K562 (cell line): ENCODE results near the gene HSPH1. TPM values are rescaled to one million over a fixed set of nuclear protein-coding genes. Genes with fewer than 3 reads are reported as not detected.

Experiments
- ATAC-seq: fragments of 200-7000 bp; cut with Tn5 transposase; 3 replicates; pipeline ENCODE4 v1.9.1; 2020; ENCODE audit warnings: moderate library complexity
- BruUV-seq: library from RNA; stranded (reverse); fragments of 400-500 nt; replicated peaks from 2 replicates; lab custom pipeline; 2021; lab: Mats Ljungman, UMichigan
- CTCF ChIA-PET: fragments of 300-600 bp; formaldehyde crosslinking; extraction: SDS; loops from one replicate; lab custom pipeline; 2021; ENCODE audit warnings: low intra/inter-chr PET ratio; lab: Yijun Ruan, JAX
- POLR2A ChIA-PET: fragments of 300-600, 350-650 bp; sonication (Branson Sonifier 250); formaldehyde crosslinking; extraction: SDS; loops from one replicate; lab custom pipeline; 2021; ENCODE audit warnings: antibody characterized with exemption, inconsistent platforms; lab: Yijun Ruan, JAX
- DNase-seq, 4 experiments: peaks; one replicate each; pipeline versions ENCODE4 v3.0.0 to v3.0.0-alpha.2; 2011 to 2018; ENCODE audit warnings: low spot score in 3 of 4, mixed read lengths in 3 of 4; ENCODE audit errors: extremely low read depth in 1 of 4
- FAIRE-seq: peaks from 2 replicates; lab custom pipeline; 2011; peaks lifted over from hg19 to GRCh38; lab: Jason Lieb, UNC
- H2AFZ ChIP-seq: 2 replicates; pipeline ENCODE4 v1.6.0; 2011; ENCODE audit warnings: low read depth, low read length, control low read depth, inconsistent platforms
- H3K27ac ChIP-seq: fragments of 200-600 bp; 3 replicates; pipeline ENCODE4 v1.8.0; 2011; ENCODE audit warnings: low read depth, mild to moderate bottlenecking, control low read depth, inconsistent platforms, low read length, moderate library complexity, mixed read lengths; ENCODE audit errors: extremely low read depth
- H3K27me3 ChIP-seq, 2 experiments: fragments of 300-600 bp in 1 of 2; 2 replicates in 1 of 2; 3 replicates in 1 of 2; pipeline versions ENCODE4 v1.6.0 to v1.8.0; 2011; ENCODE audit warnings: inconsistent platforms in 2 of 2, low read length in 2 of 2, mild to moderate bottlenecking in 1 of 2, mixed read lengths in 1 of 2, moderate library complexity in 1 of 2; ENCODE audit not compliant: control insufficient read depth in 2 of 2, insufficient read depth in 2 of 2
- H3K36me3 ChIP-seq: fragments of 300-600 bp; 3 replicates; pipeline ENCODE4 v1.8.0; 2011; ENCODE audit warnings: mild to moderate bottlenecking, low read length, inconsistent platforms; ENCODE audit not compliant: control insufficient read depth, insufficient read depth
- H3K4me1 ChIP-seq, 2 experiments: fragments of 200-600 bp in 1 of 2; replicated peaks in 1 of 2; 2 replicates in 1 of 2; 3 replicates in 1 of 2; pipeline versions ENCODE4 v1.5.1 to v1.8.0; 2011; ENCODE audit warnings: inconsistent platforms in 2 of 2, low read length in 2 of 2, mild to moderate bottlenecking in 1 of 2, mixed read lengths in 1 of 2, moderate library complexity in 1 of 2; ENCODE audit not compliant: control insufficient read depth in 2 of 2, insufficient read depth in 2 of 2
- H3K4me2 ChIP-seq: 2 replicates; pipeline ENCODE4 v1.6.1; 2011; ENCODE audit warnings: low read length, control low read depth, inconsistent platforms, mixed read lengths; ENCODE audit not compliant: insufficient read depth
- H3K4me3 ChIP-seq: fragments of 200-600 bp; sonication (generic), shearing (Covaris generic); 2 replicates; pipeline ENCODE4 v1.5.1; 2016; ENCODE audit warnings: control low read depth, inconsistent platforms
- H3K79me2 ChIP-seq: fragments of 200-600 bp; 3 replicates; pipeline ENCODE4 v1.8.0; 2011; ENCODE audit warnings: low read length, inconsistent platforms; ENCODE audit not compliant: control insufficient read depth, insufficient read depth
- H3K9ac ChIP-seq, 2 experiments: 2 replicates each; pipeline versions ENCODE4 v1.6.0 to v1.6.1; 2011; ENCODE audit warnings: low read depth in 2 of 2, low read length in 2 of 2, control low read depth in 1 of 2, inconsistent platforms in 1 of 2, mild to moderate bottlenecking in 1 of 2, mixed read lengths in 1 of 2; ENCODE audit not compliant: insufficient read depth in 1 of 2
- H3K9me1 ChIP-seq: one replicate; pipeline ENCODE4 v1.6.0; 2011; ENCODE audit warnings: inconsistent platforms, mild to moderate bottlenecking, low read length, moderate library complexity; ENCODE audit not compliant: control insufficient read depth, insufficient read depth
- H3K9me3 ChIP-seq: replicated peaks from 2 replicates; pipeline ENCODE4 v1.5.1; 2011; ENCODE audit warnings: low read depth, low read length, inconsistent platforms; ENCODE audit not compliant: control insufficient read depth, insufficient read depth
- H4K20me1 ChIP-seq: replicated peaks from 2 replicates; pipeline ENCODE4 v1.6.1; 2011; ENCODE audit warnings: low read length, inconsistent platforms, mixed read lengths; ENCODE audit not compliant: control insufficient read depth, insufficient read depth
- CEBPB ChIP-seq: fragments of 450-650 bp; IDR thresholded peaks from 2 replicates; pipeline ENCODE4 v1.6.1; 2016; ENCODE audit warnings: missing genetic modification characterization, missing compliant biosample characterization
- CEBPG ChIP-seq, 3 experiments: fragments of 200-800 bp in 1 of 3; sonication (Bioruptor generic) in 1 of 3; sonication (generic) in 1 of 3; formaldehyde crosslinking in 1 of 3; IDR thresholded peaks in 2 of 3; conservative IDR thresholded peaks in 1 of 3; 2 replicates each; pipeline versions ENCODE4 v1.6.1 to v1.8.0; 2016 to 2022; ENCODE audit warnings: missing compliant biosample characterization in 2 of 3, missing genetic modification characterization in 2 of 3, mild to moderate bottlenecking in 1 of 3, missing genetic modification reagents in 1 of 3
- CTCFL ChIP-seq: IDR thresholded peaks from 2 replicates; pipeline ENCODE4 v1.6.1; 2011; ENCODE audit warnings: borderline replicate concordance, low read depth, mild to moderate bottlenecking, moderate library complexity, low read length; ENCODE audit not compliant: insufficient read depth, poor library complexity, severe bottlenecking
- HDAC2 ChIP-seq: fragments of 450-650 bp; IDR thresholded peaks from 2 replicates; pipeline ENCODE4 v1.6.1; 2016; ENCODE audit warnings: mild to moderate bottlenecking
- SIX5 ChIP-seq, 2 experiments: IDR thresholded peaks; 2 replicates each; pipeline ENCODE4 v1.6.1; 2011; ENCODE audit warnings: low read length in 2 of 2, borderline replicate concordance in 1 of 2, low read depth in 1 of 2, mild to moderate bottlenecking in 1 of 2, moderate library complexity in 1 of 2; ENCODE audit not compliant: insufficient read depth in 1 of 2
- ZNF174 ChIP-seq: fragments of 250-450 bp; sonication (Bioruptor Pico); IDR thresholded peaks from 2 replicates; pipeline ENCODE4 v1.4.0; 2020; ENCODE audit warnings: mild to moderate bottlenecking
- ZNF75A ChIP-seq: fragments of 450-650 bp; formaldehyde crosslinking; IDR thresholded peaks from 2 replicates; pipeline ENCODE4 v1.4.0; 2020; ENCODE audit warnings: mild to moderate bottlenecking
- ZNF764 ChIP-seq: fragments of 250-450 bp; sonication (Bioruptor Pico); IDR thresholded peaks from 2 replicates; pipeline ENCODE4 v1.4.0; 2020; ENCODE audit warnings: low read depth, mild to moderate bottlenecking, moderate library complexity
- WGBS: fragments of 100-300 bp; shearing (Covaris generic); methylation state at CpG from one replicate; pipeline ENCODE4 v1.1.6; 2016; ENCODE audit warnings: low coverage, mixed read lengths; ENCODE audit not compliant: insufficient coverage; ENCODE audit errors: missing lambda C conversion rate; 5-methylcytosine and 5-hydroxymethylcytosine counted together
- in situ Hi-C: fragments of 300-500 bp; cut with MboI; formaldehyde crosslinking; loops from 4 replicates; pipeline ENCODE4 v1.15.0; 2018; ENCODE audit warnings: inconsistent platforms, mixed read lengths
- intact Hi-C: fragments of 100-400 bp; cut with micrococcal nuclease; formaldehyde crosslinking; loops from 2 replicates; pipeline ENCODE4 v1.14.2; 2022
- polyA plus RNA-seq, 8 experiments: library from polyadenylated mRNA; depleted of rRNA in 4 of 8; stranded (reverse) in 5 of 8; unstranded in 3 of 8; fragments of >200 nt; fragmentation: Nextera tagmentation in 2 of 8; fragmentation: Illumina TruSeq in 1 of 8; extraction: Ambion mirVana in 2 of 8; extraction: Trizol in 1 of 8; gene quantifications; 2 replicates each; pipeline versions ENCODE4 v1.2.1 to v1.2.3, GENCODE V29; 2011 to 2014; ENCODE audit warnings: inconsistent platforms in 1 of 8, missing spikeins in 1 of 8
- total RNA-seq, 7 experiments: library from RNA; depleted of rRNA in 6 of 7; stranded (reverse); fragments of >200 nt in 6 of 7; fragmentation: Illumina TruSeq in 2 of 7; extraction: Trizol in 2 of 7; gene quantifications; 2 replicates each; pipeline versions ENCODE4 v1.2.1 to v1.2.3, GENCODE V29; 2011 to 2021; ENCODE audit warnings: low replicate concordance in 1 of 7

HSPH1 gene
- total and polyA plus RNA-seq, 9 of the 15 experiments (the other 6 are each of a cell fraction or from before 2014, with no cell fraction given) = 34.6 to 104 (median 64.7) TPM

DNA sequence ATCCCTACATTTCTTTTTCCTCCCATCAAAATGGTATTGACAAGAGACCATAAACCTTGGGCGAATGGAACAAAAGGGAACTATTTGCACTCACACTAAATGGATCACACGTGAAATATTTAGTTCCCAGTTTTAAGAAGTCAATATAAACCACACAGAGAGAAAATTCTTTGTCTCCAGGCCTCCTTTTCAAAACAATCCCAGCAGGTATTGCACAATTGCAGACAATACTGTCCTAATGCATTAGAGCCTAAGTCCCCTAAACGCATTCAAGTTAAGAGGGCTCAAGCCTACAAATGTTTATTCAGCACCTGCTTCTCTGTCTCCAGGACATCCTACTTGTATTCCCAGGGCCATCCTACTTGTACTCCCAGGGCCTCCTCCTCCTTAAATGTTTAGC is 36.8 kb upstream of the HSPH1 start:
- Histone ChIP-seq H3K4me3 (no peak overlapping the region), H3K27me3 (no peaks in the 10 kb centered on the region; a peak in 1 of 5 replicates), H3K36me3 (no peaks in the 10 kb centered on the region), H4K20me1 (no peaks in the 10 kb centered on the region), H3K27ac (no peak overlapping the region), H3K9ac (no peak overlapping the region), H2AFZ (no peak overlapping the region), H3K79me2 (peaks cover 5% of the 10 kb centered on the region; the same call in 2 of the 3 replicates), H3K4me2 (no peak overlapping the region), H3K9me1 (no peaks in the 10 kb centered on the region)
- DNase-seq = no peak
- POLR2A ChIA-PET = no interaction called here
- no peak for FAIRE-seq
- BruUV-seq = no TSS peak
- no peak for ATAC-seq
- intact Hi-C loops = loop anchor here (10.0 kb wide), 1 partner anchor 226 kb away; no protein-coding TSS in a partner anchor
- 67% methylated on average over 3 of the region's 3 CpGs for WGBS
- in situ Hi-C loops = no loop called here
- TF ChIP-seq ZNF764 (CRISPR knock-in tag) = no peak
- no peak for TF ChIP-seq SIX5 (IDR thresholded peaks at IDR 0.05; ENCODE audit: borderline replicate concordance in 1 of 2, insufficient read depth in 1 of 2, low read depth in 1 of 2, low read length in 2 of 2)
- no peak for TF ChIP-seq ZNF174 (CRISPR knock-in tag)
- TF ChIP-seq CEBPB (tag) = 0 out of 2 replicates have a peak, but pooled peaks have one; percentile 30
- TF ChIP-seq ZNF75A (CRISPR knock-in tag) = no peak
- TF ChIP-seq CTCFL = no peak
- no peak for TF ChIP-seq HDAC2
- TF ChIP-seq CEBPG (CRISPR knock-in tag; IDR thresholded peaks at IDR 0.05) = no peak
- 0 out of 4 replicates have a peak, but pooled peaks of 1 of the 2 experiments have one; percentile 9 for TF ChIP-seq CEBPG (tag; conservative IDR thresholded peaks at IDR 0.05 in 1 of 2, IDR thresholded peaks at IDR 0.05 in 1 of 2)
- TF ChIP-seq, all 486 proteins: peak for 2
- CTCF ChIA-PET = no interaction called here
- Histone ChIP-seq H3K9me3 (0 out of 2 replicates have a peak, but pooled peaks cover 2% of the 10 kb centered on the region), H3K4me1 (peaks cover 5 to 12% of the 10 kb centered on the region in 2 experiments; a peak in 4 of 5 replicates)
